Measurements from ENCODE around the gene APOBEC3B. TPM values are rescaled to one million over a fixed set of nuclear protein-coding genes. Genes with fewer than 3 reads are reported as not detected.

Gene APOBEC3B
- 1 to 10 TPM in 3 of 4 donors, not detected in 1; 1.1 to 5.3 (median 3.1) TPM for total RNA-seq

DNA sequence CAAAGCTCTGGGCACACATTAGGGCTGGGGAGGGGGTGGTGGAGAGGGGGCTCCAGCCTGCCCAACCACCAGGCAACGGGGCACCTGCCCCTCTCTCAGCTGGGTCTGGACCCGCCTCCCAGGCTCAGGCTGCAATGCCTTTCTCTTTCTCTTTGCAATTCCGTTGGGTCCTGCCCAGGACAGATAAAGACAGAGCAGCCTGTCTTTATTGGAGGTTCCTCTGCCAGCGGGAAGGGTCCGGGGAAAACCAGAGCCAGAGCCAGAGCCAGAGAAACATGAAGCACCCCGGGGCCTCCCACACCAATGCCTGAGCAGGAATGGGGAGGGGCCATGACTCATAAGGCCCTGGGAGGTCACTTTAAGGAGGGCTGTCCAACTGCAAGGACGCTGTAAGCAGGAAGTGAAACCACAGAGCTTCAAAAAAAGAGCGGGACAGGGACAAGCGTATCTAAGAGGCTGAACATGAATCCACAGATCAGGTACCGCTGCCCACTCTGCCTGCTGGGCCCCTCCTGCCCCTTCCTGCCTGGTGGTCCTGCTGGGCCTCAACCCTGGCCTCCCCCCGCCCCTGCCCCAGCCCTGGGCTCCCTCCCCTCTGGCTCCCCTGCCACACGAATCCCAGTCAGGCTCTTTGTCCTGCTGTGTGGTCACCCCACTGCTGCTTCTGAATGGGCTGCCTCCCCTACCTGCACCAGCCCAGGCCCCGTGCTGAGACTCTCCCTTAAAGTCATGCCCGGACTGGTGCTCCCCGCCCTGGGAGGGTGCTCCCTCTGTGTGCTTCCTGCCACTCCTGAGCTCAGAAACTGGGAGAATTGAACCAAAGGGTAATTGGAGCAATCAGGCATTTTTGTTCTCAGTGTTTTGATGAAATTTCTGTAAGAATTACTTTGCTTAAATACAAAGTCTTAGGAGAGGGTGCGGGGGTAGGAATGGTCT lies at the start of gene APOBEC3B:
TSS of gene APOBEC3B (plus strand) at position 356 of the 936 bp plus-strand sequence. CDS start at position 463, 107 bp downstream.
- no peaks in the 10 kb centered on the region for H3K27me3 ChIP-seq
- DNase-seq, result peak; percentile 54
- TF ChIP-seq, protein P1, sequence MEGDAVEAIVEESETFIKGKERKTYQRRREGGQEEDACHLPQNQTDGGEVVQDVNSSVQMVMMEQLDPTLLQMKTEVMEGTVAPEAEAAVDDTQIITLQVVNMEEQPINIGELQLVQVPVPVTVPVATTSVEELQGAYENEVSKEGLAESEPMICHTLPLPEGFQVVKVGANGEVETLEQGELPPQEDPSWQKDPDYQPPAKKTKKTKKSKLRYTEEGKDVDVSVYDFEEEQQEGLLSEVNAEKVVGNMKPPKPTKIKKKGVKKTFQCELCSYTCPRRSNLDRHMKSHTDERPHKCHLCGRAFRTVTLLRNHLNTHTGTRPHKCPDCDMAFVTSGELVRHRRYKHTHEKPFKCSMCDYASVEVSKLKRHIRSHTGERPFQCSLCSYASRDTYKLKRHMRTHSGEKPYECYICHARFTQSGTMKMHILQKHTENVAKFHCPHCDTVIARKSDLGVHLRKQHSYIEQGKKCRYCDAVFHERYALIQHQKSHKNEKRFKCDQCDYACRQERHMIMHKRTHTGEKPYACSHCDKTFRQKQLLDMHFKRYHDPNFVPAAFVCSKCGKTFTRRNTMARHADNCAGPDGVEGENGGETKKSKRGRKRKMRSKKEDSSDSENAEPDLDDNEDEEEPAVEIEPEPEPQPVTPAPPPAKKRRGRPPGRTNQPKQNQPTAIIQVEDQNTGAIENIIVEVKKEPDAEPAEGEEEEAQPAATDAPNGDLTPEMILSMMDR (IDR thresholded peaks at IDR 0.05), result no peak
- TF ChIP-seq POLR2A (IDR thresholded peaks at IDR 0.05), result peak in 1 of 4 donors; percentile 49
- peak within 1 kb of the TSS in 3 of 4 donors; percentile 23 to 69 (median 43) for H3K4me3 ChIP-seq
- intact Hi-C loops (cut with DNase I), result loop anchor here (10.0 kb wide), 1 partner anchor 107 kb away; the partner anchor contains the start of gene CBX6
- WGBS, 2 donors, result 7 to 16% methylated on average over 7 to 11 of the region's 16 CpGs
- peaks cover 0 to 42% (median 16%) of the 10 kb centered on the region in 3 donors for H3K4me1 ChIP-seq
- peaks cover 0 to 6% (median 0%) of the 10 kb centered on the region in 3 donors for H3K9me3 ChIP-seq
- no peaks in the 10 kb centered on the region for H3K36me3 ChIP-seq
- peak within 1 kb of the TSS in 3 of 4 donors; percentile 74 to 86 (median 76) for H3K27ac ChIP-seq

DNA sequence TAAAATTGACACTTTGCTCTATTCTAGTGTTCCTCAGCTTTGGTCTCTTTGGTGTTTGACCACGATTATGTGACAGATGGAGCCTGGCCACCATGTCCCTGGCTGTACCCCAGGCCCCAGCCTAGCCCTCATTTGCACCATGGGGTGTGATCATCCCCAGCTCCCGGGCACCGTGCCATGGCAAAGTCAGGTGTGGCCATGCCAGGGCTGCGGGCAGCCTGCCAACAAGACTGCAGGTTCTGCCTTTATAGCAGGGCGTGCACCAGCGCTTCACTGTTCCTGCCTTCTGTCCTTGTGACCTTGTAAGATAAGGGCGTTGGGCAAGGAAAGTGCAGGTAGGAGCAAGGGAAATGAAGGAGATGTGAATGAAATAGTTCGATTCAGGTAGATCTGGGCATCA lies 47.1 kb upstream of the APOBEC3B start:
- intact Hi-C loops (cut with DNase I), result no loop called here
- H3K36me3 ChIP-seq, result no peaks in the 10 kb centered on the region
- peak overlapping the region in 2 of 4 donors; percentile 34 to 57 for H3K27ac ChIP-seq
- WGBS, 2 donors, result 38 to 41% methylated on average over 4 to 6 of the region's 8 CpGs
- DNase-seq, result no peak
- no peak overlapping the region for H3K4me3 ChIP-seq
- H3K27me3 ChIP-seq, result no peaks in the 10 kb centered on the region
- H3K4me1 ChIP-seq, result peaks cover 0 to 16% (median 0%) of the 10 kb centered on the region in 3 donors
- H3K9me3 ChIP-seq, result no peaks in the 10 kb centered on the region
- TF ChIP-seq POLR2A (IDR thresholded peaks at IDR 0.05), result no peak
- TF ChIP-seq, protein P1 (IDR thresholded peaks at IDR 0.05), result no peak

DNA sequence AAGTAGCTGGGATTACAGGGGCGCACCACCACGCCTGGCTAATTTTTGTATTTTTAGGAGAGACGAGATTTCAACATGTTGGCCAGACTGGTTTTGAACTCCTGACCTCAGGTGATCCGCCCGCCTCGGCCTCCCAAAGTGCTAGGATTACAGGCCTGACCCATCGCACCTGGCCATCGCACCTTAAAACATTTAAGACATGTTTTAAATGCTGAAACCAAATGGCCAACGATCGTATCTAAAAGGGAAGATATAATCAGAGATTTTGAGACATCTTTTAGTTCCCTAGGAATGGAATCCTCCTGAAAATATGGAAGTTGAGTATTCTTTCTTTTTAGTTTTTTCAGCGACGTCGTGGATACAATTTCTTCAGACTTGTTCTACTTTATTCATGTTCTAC lies 46.5 kb upstream of the APOBEC3B start:
- H3K36me3 ChIP-seq, result no peaks in the 10 kb centered on the region
- H3K4me3 ChIP-seq, result no peak overlapping the region
- WGBS, 2 donors, result 83 to 87% methylated on average over 11 to 13 of the region's 13 CpGs
- TF ChIP-seq, protein P1 (IDR thresholded peaks at IDR 0.05), result no peak
- TF ChIP-seq POLR2A (IDR thresholded peaks at IDR 0.05), result no peak
- peaks cover 0 to 16% (median 0%) of the 10 kb centered on the region in 3 donors for H3K4me1 ChIP-seq
- DNase-seq, result no peak
- H3K27me3 ChIP-seq, result no peaks in the 10 kb centered on the region
- no peaks in the 10 kb centered on the region for H3K9me3 ChIP-seq
- H3K27ac ChIP-seq, result peak overlapping the region in 2 of 4 donors; percentile 34 to 57
- intact Hi-C loops (cut with DNase I), result no loop called here

DNA sequence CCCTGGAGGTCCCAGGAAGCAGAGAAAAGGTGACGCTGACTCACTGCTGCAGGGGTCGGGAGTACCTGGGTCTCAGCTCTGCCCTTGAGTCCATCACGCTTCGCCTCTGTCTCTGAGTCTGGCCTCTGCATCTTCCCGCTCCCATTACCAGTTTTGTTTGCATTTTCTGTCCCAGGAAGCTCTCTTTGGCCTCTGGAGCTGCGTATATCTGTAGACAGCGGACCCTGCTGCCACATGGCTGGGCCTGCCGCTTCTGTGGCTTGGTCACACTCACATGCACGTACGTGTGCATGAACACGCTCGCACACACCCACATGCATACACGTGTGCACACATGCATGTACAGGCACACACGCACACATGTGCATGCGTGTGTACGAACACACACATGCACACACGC lies 45.6 kb upstream of the APOBEC3B start:
- WGBS, 2 donors, result 81 to 82% methylated on average over 12 to 16 of the region's 17 CpGs
- DNase-seq, result no peak
- no peak for TF ChIP-seq POLR2A (IDR thresholded peaks at IDR 0.05)
- TF ChIP-seq, protein P1 (IDR thresholded peaks at IDR 0.05), result no peak
- no peaks in the 10 kb centered on the region for H3K27me3 ChIP-seq
- no peak overlapping the region for H3K27ac ChIP-seq
- H3K9me3 ChIP-seq, result no peaks in the 10 kb centered on the region
- peaks cover 0 to 16% (median 0%) of the 10 kb centered on the region in 3 donors for H3K4me1 ChIP-seq
- H3K36me3 ChIP-seq, result no peaks in the 10 kb centered on the region
- intact Hi-C loops (cut with DNase I), result no loop called here
- no peak overlapping the region for H3K4me3 ChIP-seq

DNA sequence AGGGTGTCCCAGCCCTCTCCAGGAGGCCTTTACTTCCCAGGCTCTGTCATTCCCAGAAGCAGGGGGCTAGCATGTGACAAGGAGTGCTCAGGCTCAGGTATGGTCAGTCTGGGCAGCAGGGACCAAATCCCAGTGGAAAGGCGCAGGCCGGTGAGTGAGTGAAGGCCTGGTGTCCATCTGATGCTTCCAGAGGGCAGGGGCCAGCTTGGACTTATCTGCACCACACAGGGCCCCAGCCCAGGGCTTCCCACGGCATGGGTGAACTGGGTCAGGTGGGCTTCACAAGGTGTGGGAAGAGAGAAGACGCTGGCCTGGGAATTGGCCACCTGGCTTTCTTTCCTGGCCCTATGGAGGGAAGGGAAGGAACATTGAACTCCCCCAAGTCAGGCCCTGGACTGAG lies 45.1 kb upstream of the APOBEC3B start:
- Histone ChIP-seq H3K36me3 (no peaks in the 10 kb centered on the region), H3K9me3 (no peaks in the 10 kb centered on the region), H3K4me1 (peaks cover 0 to 16% (median 0%) of the 10 kb centered on the region in 3 donors), H3K27me3 (no peaks in the 10 kb centered on the region), H3K4me3 (no peak overlapping the region), H3K27ac (no peak overlapping the region)
- 96 to 100% methylated on average over 3 to 4 of the region's 4 CpGs for WGBS, 2 donors
- DNase-seq, result no peak
- TF ChIP-seq, protein P1 (IDR thresholded peaks at IDR 0.05), result no peak
- TF ChIP-seq POLR2A (IDR thresholded peaks at IDR 0.05), result no peak
- intact Hi-C loops (cut with DNase I), result no loop called here

Data from esophagus squamous epithelium (tissue), 5 donors.